ENCODE results near the gene IGFL2.
"Not testable (repeated sequence)": the region's sequence is repeated elsewhere in the genome, so short reads cannot be mapped to it uniquely, and the experiment has no call there.

Gene IGFL2

DNA sequence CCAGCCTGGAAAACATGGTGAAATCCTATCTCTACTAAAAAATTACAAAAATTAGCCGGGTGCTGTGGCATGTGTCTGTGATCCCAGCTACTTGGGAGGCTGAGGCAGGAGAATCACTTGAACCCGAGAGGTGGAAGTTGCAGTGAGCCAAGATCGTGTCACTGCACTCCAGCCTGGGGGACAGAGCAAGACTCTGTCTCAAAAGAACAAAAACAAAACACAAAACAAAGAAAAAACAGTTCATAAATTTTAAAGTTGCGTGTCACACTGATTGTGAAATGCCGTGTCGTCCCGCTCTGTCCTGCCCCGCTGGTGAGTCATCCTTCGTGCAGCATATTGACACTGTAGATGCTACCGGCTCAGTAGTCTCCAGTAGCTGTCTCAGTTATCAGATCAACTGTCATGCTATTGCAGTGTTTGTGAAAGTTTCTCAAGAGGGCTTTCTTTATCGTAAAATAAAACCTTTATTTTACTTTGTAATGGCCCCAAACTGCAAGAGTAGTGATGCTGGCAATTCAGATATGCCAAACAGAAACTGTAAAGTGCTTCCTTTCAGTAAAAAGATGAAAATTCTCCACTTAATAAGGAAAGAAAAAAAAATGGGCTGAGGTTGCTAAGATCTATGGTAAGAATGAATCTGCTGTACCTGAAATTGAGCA is 45.1 kb downstream of the IGFL2 start:
- no peak for DNase-seq (ENCODE audit: insufficient read length, low spot score)
- FAIRE-seq: no peak
- no peak for TF ChIP-seq CTCF (IDR thresholded peaks at IDR 0.05; ENCODE audit: insufficient read depth, missing control alignments)

GRCh38 chr19:46193678-46194077 is 45.6 kb downstream of the IGFL2 start:
- TF ChIP-seq CTCF (IDR thresholded peaks at IDR 0.05; ENCODE audit: insufficient read depth, missing control alignments): no peak
- no peak for FAIRE-seq
- no peak for DNase-seq (ENCODE audit: insufficient read length, low spot score)

DNA sequence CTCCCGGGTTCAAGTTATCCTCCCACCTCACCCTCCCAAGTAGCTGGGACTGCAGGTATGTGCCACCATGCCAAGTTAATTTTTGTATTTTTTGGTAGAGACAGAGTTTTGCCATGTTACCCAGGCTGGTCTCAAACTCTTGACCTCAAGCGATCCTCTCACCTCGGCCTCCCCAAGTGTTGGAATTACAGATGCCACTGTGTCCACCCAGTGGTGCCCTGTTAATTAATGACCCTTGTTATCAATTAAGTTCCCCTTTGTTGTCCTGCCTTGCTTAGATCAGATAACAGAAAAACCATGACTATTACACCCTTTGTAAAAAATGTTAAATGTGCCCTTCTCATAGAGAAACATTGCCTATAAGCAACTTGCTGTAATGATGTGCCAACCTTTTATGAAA is 47.1 kb downstream of the IGFL2 start:
- no peak for FAIRE-seq
- TF ChIP-seq CTCF (IDR thresholded peaks at IDR 0.05; ENCODE audit: insufficient read depth, missing control alignments): no peak

GRCh38 chr19:46195919-46196318 is 47.9 kb downstream of the IGFL2 start:
- not testable (repeated sequence) for DNase-seq (ENCODE audit: insufficient read length, low spot score); FAIRE-seq

More for the DNA sequence above, 47.1 kb downstream of the IGFL2 start:
- DNase-seq (ENCODE audit: insufficient read length, low spot score): no peak

DNA sequence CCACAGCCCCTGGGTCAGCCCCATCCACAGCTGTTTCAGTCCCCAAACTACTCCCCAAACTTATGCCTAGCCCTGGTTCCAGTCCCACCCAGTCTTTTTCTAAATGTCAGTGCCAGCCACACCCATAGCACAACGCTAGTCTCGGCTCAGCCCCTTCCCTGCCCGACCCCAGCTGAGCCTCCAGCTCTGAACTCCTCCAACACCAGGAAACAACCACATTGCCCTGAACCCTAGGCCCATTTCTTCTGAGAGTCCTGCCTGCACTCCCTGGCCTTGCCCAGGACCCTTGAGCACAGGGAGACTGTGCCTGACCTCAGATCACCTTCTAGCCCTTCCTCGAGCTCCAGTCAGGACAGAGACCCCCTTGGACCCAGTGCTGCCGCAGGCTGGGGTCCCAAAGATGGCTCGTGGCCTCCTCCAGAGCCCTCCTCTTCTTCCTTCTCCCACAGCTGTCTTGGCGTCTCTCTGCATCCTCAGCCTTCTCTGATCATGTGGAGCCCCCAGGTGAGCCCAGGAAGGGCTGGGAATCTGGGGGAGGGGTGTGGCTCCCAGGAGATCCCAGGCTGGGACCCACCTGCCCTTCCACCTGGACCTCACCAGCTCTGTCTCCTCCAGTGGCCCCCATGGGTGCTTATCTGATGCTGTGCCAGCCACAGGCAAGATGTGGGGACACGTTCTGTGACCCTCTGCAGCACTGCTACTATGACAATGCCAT is 48.5 kb downstream of the IGFL2 start:
- TF ChIP-seq CTCF (IDR thresholded peaks at IDR 0.05; ENCODE audit: insufficient read depth, missing control alignments): no peak
- FAIRE-seq (no peak), DNase-seq (ENCODE audit: insufficient read length, low spot score) (no peak)

- FAIRE-seq: no peak
Measured at GRCh38 chr19:46197314-46198070, 49.5 kb downstream of the IGFL2 start.

More at GRCh38 chr19:46197314-46198070, 49.5 kb downstream of the IGFL2 start:
- no peak for TF ChIP-seq CTCF (IDR thresholded peaks at IDR 0.05; ENCODE audit: insufficient read depth, missing control alignments)
- DNase-seq (ENCODE audit: insufficient read length, low spot score): no peak

Data from D721Med (cell line).